ENCODE data around the gene DACH1.

GRCh38 chr13:71865874-71866334, 1.1 kb downstream of the DACH1 start:
- TF ChIP-seq CTCF (IDR thresholded peaks at IDR 0.05) (no peak), POLR2A (IDR thresholded peaks at IDR 0.05) (no peak)

Measured in uterus (tissue), 2 donors.